Skin epidermis (tissue), 12 donors: ENCODE data around the gene ARID1B.
A peak's percentile ranks its signal among the peaks of the same experiment; 100 is the strongest.

Source experiments
- H3K27ac ChIP-seq, 21 experiments: fragments of 200-600 bp; sonication (generic) in 11 of 21; one replicate each; pipeline ENCODE4 v1.5.0; 2020; ENCODE audit warnings: mild to moderate bottlenecking in 3 of 21, inconsistent platforms in 2 of 21, moderate library complexity in 2 of 21
- H3K4me3 ChIP-seq, 7 experiments: fragments of 200-600 bp; sonication (generic) in 2 of 7; one replicate each; pipeline ENCODE4 v1.5.0; 2020; ENCODE audit warnings: inconsistent platforms in 2 of 7, mild to moderate bottlenecking in 2 of 7, moderate library complexity in 1 of 7

The ARID1B gene

GRCh38 chr6:156866220-156867015 is 89.2 kb downstream of the ARID1B start:
- Histone ChIP-seq H3K4me3 (no peak overlapping the region), H3K27ac (peak overlapping the region in 5 of 21 experiments; percentile 5 to 52 (median 19))

GRCh38 chr6:156867121-156867520 is 89.9 kb downstream of the ARID1B start:
- peak overlapping the region in 1 of 21 experiments; percentile 52 for H3K27ac ChIP-seq

GRCh38 chr6:156868385-156868784 is 91.2 kb downstream of the ARID1B start:
- H3K4me3 ChIP-seq, result no peak overlapping the region
- no peak overlapping the region for H3K27ac ChIP-seq

More at GRCh38 chr6:156867121-156867520, 89.9 kb downstream of the ARID1B start:
- no peak overlapping the region for H3K4me3 ChIP-seq

DNA sequence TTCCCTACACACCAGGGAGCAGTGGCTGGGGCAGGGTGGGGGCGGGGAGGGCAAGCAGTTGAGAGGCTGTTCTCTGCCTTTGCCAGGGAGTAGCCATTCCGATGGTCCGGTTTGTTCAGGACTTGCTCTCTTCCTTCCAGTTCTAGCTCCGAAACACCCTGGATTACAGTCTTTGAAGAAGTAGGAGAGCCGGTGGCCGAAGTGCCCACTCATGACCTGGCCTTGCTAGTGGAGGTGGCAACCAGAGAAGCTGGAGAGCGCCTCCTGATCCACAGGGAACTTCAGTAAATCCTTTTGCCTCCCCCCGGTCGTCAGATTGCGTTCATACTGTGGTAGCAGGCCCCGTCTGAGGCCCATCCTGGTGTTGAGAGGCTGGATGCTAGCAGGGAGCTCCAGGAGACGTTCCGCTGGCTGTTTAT is 92.8 kb downstream of the ARID1B start:
- Histone ChIP-seq H3K27ac (no peak overlapping the region), H3K4me3 (no peak overlapping the region)

GRCh38 chr6:156870924-156871539 is 93.9 kb downstream of the ARID1B start:
- Histone ChIP-seq H3K27ac (no peak overlapping the region), H3K4me3 (no peak overlapping the region)

DNA sequence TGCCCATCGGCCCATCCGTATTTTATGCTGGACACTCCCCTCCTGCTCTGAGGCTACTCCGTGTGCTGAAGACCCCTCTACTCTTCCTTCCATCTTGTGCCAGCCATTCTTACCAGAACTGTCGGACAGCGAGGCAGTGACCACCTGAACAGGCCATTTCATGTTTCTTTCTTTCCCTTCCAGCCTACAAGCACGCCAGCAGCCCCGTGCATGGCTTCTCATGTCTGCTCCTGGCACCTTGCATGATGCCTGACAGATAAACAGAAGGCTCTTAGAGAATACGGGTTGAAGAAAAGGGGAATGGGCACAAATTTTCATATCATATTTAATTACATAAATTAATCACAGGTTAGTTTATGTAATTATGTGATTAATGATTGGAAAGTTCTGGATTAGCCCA is 95.7 kb downstream of the ARID1B start:
- no peak overlapping the region for H3K27ac ChIP-seq

DNA sequence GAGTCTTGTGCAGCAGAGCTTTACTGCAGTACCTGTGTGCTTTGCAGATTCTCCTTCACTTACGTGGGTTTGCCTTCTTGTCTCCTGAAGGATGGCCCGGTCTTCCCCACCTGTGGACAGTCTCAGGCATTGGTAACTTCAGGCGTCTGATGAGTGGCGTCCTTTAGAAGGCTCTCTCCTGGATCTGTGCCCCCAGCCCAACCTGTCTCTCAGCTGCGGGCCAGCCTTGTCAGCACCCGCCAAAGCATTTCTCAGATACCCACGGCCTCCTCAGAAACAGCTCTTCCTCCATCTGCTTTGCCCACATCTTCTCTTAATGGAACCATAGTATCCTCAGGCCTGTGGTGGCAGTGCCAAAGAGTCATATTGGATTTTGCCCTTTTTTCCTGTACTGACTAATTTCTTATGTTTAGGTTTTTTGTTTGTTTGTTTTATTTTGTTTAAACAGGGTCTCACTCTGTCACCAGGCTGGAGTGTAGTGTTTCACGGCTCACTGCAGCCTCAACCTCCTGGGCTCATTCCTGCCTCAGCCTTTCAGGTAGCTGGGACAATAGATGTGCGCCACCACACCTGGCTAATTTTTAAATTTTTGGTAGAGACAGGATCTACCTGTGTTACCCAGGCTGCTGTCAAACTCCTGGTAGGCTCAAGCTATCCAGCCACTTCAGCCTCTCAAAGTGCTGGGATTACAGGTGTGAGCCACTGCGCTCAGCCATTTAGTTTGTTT is 96.6 kb downstream of the ARID1B start:
- no peak overlapping the region for H3K27ac ChIP-seq
- no peak overlapping the region for H3K4me3 ChIP-seq

More for the DNA sequence above, 95.7 kb downstream of the ARID1B start:
- no peak overlapping the region for H3K4me3 ChIP-seq

GRCh38 chr6:156875062-156875461 is 97.9 kb downstream of the ARID1B start:
- no peak overlapping the region for H3K4me3 ChIP-seq
- no peak overlapping the region for H3K27ac ChIP-seq

- Histone ChIP-seq H3K4me3 (no peak overlapping the region), H3K27ac (no peak overlapping the region)
Measured at GRCh38 chr6:156876302-156876701, 99.1 kb downstream of the ARID1B start.

- Histone ChIP-seq H3K4me3 (no peak overlapping the region), H3K27ac (peak overlapping the region in 1 of 21 experiments; percentile 16)
Measured at GRCh38 chr6:156877126-156877863, 100.1 kb downstream of the ARID1B start.

- no peak overlapping the region for H3K4me3 ChIP-seq
Measured at GRCh38 chr6:156878681-156879080, 101.5 kb downstream of the ARID1B start.

GRCh38 chr6:156879186-156879585 is 102.0 kb downstream of the ARID1B start:
- H3K27ac ChIP-seq, result no peak overlapping the region

More at GRCh38 chr6:156878681-156879080, 101.5 kb downstream of the ARID1B start:
- H3K27ac ChIP-seq, result no peak overlapping the region

DNA sequence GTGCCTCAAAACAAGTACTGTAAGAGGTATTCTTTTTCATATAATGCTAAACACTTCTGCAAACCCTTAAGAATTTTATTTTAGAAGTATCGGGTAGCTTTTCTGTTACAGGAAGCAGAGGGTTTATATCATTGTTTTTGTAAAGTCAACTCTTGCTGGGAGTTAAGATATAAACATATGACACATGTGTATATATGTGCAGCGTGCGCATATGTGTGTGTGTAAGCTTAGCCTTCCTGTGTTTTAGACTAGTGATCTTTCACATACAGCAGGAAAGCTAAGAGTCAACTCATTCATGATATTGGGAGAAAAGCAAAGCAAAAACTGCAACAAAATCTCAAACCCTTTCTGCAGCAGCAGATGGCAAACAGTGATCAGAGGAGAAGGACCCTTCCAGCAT is 102.4 kb downstream of the ARID1B start:
- Histone ChIP-seq H3K27ac (no peak overlapping the region), H3K4me3 (no peak overlapping the region)

More at GRCh38 chr6:156879186-156879585, 102.0 kb downstream of the ARID1B start:
- H3K4me3 ChIP-seq, result no peak overlapping the region

GRCh38 chr6:156880913-156881312 is 103.7 kb downstream of the ARID1B start:
- no peak overlapping the region for H3K4me3 ChIP-seq
- H3K27ac ChIP-seq, result no peak overlapping the region

DNA sequence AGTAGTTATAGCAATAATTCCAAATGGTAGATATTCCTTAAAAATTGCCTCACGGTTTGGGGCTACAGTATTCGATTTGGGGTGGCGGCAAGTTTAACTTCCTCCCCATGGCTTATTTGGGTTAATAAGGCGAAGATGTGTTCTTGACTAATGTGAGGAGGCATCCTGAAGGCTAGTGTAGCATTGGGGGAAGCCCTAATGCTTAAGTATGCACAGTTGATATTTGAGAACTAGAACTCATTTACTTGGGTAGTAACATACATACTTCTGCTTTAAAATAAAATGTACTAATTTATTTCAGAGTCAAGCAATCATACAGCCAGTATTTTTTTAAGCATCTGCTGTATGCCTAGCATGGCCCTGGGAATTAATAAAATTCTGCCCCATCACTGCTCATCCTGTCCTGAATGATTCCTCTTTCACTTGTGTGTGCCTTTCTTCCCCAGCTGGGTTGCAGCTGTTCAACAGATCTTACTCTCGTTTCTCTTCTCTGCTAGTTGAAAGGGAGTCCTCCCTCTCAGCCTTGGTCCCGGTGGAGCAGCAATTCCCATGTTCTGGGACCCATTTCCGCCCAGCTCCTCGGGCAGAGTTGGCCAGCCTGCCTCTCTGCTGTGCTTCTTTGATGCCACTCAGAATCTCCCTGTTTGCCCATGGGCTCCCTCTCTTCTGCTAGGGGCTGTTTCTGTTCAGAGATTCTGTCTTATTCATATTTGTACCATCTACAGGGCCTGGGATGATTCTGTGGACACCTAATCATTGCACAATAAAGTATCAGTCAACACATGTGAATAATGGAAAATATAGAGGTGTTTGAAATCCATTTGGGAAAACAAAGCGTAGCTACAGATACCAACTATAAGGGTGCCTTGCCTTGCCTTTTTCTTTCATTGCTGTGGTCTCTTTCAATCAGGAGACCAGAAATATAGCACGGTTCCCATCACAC is 104.8 kb downstream of the ARID1B start:
- Histone ChIP-seq H3K27ac (peak overlapping the region in 1 of 21 experiments; percentile 16), H3K4me3 (no peak overlapping the region)

- Histone ChIP-seq H3K27ac (peak overlapping the region in 9 of 21 experiments; percentile 0 to 48 (median 31)), H3K4me3 (no peak overlapping the region)
Measured at GRCh38 chr6:156883497-156884252, 106.5 kb downstream of the ARID1B start.

DNA sequence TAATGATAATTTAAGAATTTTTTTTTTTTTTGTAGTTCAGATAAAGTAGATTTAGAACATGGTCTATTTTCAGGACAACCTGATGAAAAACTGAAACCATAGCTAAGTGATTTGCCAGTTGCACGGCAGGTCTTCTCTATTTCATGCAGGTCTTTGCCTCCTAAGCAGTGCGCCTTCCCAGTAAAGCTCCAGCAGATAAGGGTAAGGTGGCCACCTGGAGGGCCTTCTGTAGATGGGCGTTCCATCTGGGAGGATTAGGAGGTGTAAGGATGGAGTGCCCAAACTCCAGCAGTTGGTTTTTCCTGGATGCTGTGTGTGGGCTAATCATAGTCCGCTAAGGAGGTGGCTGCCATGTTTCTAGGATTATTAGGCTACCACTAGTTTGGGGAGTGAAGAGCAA is 107.1 kb downstream of the ARID1B start:
- Histone ChIP-seq H3K27ac (peak overlapping the region in 3 of 21 experiments; percentile 0 to 43 (median 3)), H3K4me3 (no peak overlapping the region)

GRCh38 chr6:156885562-156885961 is 108.4 kb downstream of the ARID1B start:
- Histone ChIP-seq H3K4me3 (no peak overlapping the region), H3K27ac (no peak overlapping the region)
